Loucy (cell line): ENCODE data around the gene GPHA2.

Experiments
- H2AFZ ChIP-seq: fragments of 200-600 bp; sonication (generic); 2 replicates; pipeline ENCODE4 v1.6.0; 2016; ENCODE audit warnings: antibody characterized with exemption, mild to moderate bottlenecking, low read length, moderate library complexity
- H3F3A ChIP-seq: fragments of 200-600 bp; 2 replicates; pipeline ENCODE4 v1.6.0; 2016; ENCODE audit warnings: antibody characterized with exemption, low read depth, mild to moderate bottlenecking
- H3K27me3 ChIP-seq: fragments of 200-600 bp; sonication (generic); 2 replicates; pipeline ENCODE4 v1.6.1; 2014; ENCODE audit warnings: low read length, mild to moderate bottlenecking; ENCODE audit not compliant: insufficient read depth, poor library complexity, severe bottlenecking
- H3K36me3 ChIP-seq: fragments of 200-600 bp; sonication (generic); 2 replicates; pipeline ENCODE4 v1.6.1; 2016; ENCODE audit warnings: low read length; ENCODE audit not compliant: insufficient read depth
- H3K4me1 ChIP-seq: fragments of 200-600 bp; sonication (generic); 2 replicates; pipeline ENCODE4 v1.5.1; 2014; ENCODE audit warnings: low read length, mild to moderate bottlenecking; ENCODE audit not compliant: insufficient read depth, poor library complexity, severe bottlenecking
- H3K4me2 ChIP-seq: fragments of 200-600 bp; sonication (generic); 2 replicates; pipeline ENCODE4 v1.6.0; 2014; ENCODE audit warnings: antibody characterized with exemption, low read length, low read depth, mild to moderate bottlenecking; ENCODE audit not compliant: poor library complexity, severe bottlenecking
- H3K4me3 ChIP-seq: fragments of 200-600 bp; sonication (generic); 2 replicates; pipeline ENCODE4 v1.5.1; 2014; ENCODE audit warnings: low read length, mild to moderate bottlenecking, mixed read lengths; ENCODE audit not compliant: poor library complexity, severe bottlenecking
- H3K79me2 ChIP-seq: fragments of 200-600 bp; sonication (generic); 2 replicates; pipeline ENCODE4 v1.6.1; 2014; ENCODE audit warnings: low read length; ENCODE audit not compliant: insufficient read depth
- H3K9ac ChIP-seq: fragments of 200-600 bp; sonication (generic); 2 replicates; pipeline ENCODE4 v1.6.0; 2014; ENCODE audit warnings: mild to moderate bottlenecking, low read depth, low read length, moderate library complexity; ENCODE audit not compliant: poor library complexity, severe bottlenecking
- H3K9me2 ChIP-seq: fragments of 200-600 bp; sonication (generic); replicated peaks from 2 replicates; pipeline ENCODE4 v1.6.1; 2016; ENCODE audit warnings: low read depth, low read length, mixed read lengths
- H3K9me3 ChIP-seq: fragments of 200-600 bp; sonication (generic); 2 replicates; pipeline ENCODE4 v1.6.1; 2014; ENCODE audit warnings: mild to moderate bottlenecking, antibody characterized with exemption, low read length, low read depth; ENCODE audit not compliant: insufficient read depth
- H4K20me1 ChIP-seq: fragments of 200-600 bp; sonication (generic); 2 replicates; pipeline ENCODE4 v1.6.0; 2014; ENCODE audit warnings: antibody characterized with exemption, low read length, mild to moderate bottlenecking; ENCODE audit not compliant: insufficient read depth, poor library complexity, severe bottlenecking
- EZH2phosphoT487 ChIP-seq: fragments of 200-600 bp; IDR thresholded peaks from 2 replicates; pipeline ENCODE4 v1.6.1; 2018; ENCODE audit warnings: antibody characterized with exemption, mild to moderate bottlenecking, moderate library complexity, borderline replicate concordance
- TF ChIP-seq, protein P1 (sequence below): fragments of 200-600 bp; sonication (generic); conservative IDR thresholded peaks from 2 replicates; pipeline ENCODE4 v1.5.1; 2014; ENCODE audit warnings: mild to moderate bottlenecking, antibody characterized with exemption, low read length

Gene GPHA2

DNA sequence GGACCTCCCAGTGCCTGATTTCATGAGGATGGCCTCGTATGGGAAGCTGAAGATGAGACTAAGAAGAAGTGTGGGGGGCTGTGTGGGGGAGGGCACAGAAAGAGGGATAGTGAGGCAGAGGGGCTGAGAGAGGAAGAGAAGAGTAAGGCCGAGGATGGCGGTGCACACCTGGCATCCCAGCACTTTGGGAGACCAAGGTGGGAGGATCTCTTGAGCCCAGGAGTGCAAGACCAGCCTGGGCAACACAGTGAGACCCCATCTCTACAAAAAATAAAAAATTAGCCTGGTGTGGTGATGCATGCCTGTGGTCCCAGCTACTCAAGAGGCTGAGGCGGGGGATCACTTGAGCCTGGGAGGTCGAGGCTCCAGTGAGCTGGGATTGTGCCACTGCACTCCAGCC is 43.8 kb downstream of the GPHA2 start:
- Histone ChIP-seq H3K9me2 (no peaks in the 10 kb centered on the region), H3K4me3 (no peak overlapping the region), H3K4me1 (peaks cover 11% of the 10 kb centered on the region), H3F3A (no peaks in the 10 kb centered on the region), H4K20me1 (no peaks in the 10 kb centered on the region), H3K4me2 (no peak overlapping the region), H3K27me3 (no peaks in the 10 kb centered on the region), H3K9ac (no peak overlapping the region), H3K79me2 (no peaks in the 10 kb centered on the region), H2AFZ (no peak overlapping the region), H3K9me3 (no peaks in the 10 kb centered on the region), H3K36me3 (no peaks in the 10 kb centered on the region)
- no peak for TF ChIP-seq EZH2phosphoT487
- TF ChIP-seq, protein P1, sequence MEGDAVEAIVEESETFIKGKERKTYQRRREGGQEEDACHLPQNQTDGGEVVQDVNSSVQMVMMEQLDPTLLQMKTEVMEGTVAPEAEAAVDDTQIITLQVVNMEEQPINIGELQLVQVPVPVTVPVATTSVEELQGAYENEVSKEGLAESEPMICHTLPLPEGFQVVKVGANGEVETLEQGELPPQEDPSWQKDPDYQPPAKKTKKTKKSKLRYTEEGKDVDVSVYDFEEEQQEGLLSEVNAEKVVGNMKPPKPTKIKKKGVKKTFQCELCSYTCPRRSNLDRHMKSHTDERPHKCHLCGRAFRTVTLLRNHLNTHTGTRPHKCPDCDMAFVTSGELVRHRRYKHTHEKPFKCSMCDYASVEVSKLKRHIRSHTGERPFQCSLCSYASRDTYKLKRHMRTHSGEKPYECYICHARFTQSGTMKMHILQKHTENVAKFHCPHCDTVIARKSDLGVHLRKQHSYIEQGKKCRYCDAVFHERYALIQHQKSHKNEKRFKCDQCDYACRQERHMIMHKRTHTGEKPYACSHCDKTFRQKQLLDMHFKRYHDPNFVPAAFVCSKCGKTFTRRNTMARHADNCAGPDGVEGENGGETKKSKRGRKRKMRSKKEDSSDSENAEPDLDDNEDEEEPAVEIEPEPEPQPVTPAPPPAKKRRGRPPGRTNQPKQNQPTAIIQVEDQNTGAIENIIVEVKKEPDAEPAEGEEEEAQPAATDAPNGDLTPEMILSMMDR, result no peak

DNA sequence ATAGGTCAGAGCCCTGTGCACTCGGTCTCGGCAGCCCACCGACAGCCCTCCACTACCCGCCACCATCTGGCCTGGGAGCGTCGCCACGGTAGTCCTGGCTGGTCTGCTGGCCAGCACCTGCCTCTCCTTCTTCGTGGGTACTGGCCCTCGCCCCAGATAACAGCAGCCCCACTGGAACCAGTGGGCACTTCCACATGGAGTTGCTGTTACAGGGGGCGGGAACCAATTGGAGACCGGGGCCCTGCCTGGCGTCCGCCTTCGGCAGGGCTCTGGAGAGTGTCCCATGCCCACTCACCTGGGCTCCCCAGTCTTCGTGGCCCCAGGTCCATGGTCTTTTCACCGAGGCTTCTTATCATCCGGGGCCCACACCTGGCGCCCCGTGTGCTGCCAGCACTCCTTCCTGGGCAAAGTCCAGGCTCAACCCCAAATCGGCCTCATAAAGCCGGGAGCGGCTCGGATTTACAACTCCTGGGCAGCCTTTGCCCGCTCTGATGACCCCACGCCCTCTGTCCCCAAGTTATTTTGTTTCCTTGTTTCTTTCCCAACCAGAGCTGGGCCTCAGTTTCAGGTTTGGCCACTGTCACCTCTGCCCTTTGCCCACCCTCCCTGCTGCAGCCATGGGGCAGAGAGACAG is 44.4 kb downstream of the GPHA2 start:
- no peak overlapping the region for H2AFZ ChIP-seq

DNA sequence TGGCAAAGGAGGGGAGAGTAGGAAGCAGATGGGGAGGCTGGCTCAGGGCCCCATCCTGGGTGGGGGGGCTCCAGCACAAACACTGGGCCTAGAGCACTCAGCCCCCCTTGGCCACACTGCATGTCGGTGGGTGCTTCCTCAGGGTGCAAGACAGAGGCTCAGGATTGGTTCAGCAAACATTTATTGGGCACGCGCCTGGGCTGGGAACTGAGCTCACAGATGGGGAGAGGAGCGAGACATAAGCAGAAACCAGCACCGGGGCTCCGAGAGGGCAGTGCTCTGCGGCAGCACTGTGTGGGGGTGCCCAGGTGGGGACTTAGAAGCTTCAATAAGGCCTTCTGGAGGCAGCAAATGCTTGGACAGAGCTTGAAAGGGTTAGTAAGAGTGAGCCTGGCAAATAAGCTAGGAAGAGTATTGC is 45.2 kb downstream of the GPHA2 start:
- H3F3A ChIP-seq, result no peaks in the 10 kb centered on the region
- H2AFZ ChIP-seq, result no peak overlapping the region
- no peak overlapping the region for H3K4me2 ChIP-seq
- peaks cover 11% of the 10 kb centered on the region for H3K4me1 ChIP-seq
- H3K79me2 ChIP-seq, result no peaks in the 10 kb centered on the region
- H4K20me1 ChIP-seq, result no peaks in the 10 kb centered on the region
- TF ChIP-seq EZH2phosphoT487, result no peak
- TF ChIP-seq, protein P1, result no peak
- no peak overlapping the region for H3K9ac ChIP-seq
- H3K9me2 ChIP-seq, result no peaks in the 10 kb centered on the region
- no peaks in the 10 kb centered on the region for H3K36me3 ChIP-seq
- H3K27me3 ChIP-seq, result no peaks in the 10 kb centered on the region
- H3K4me3 ChIP-seq, result no peak overlapping the region
- no peaks in the 10 kb centered on the region for H3K9me3 ChIP-seq

More for the DNA sequence above, 44.4 kb downstream of the GPHA2 start:
- Histone ChIP-seq H3K9me2 (no peaks in the 10 kb centered on the region), H3K4me2 (no peak overlapping the region), H3K9me3 (no peaks in the 10 kb centered on the region), H3K4me3 (no peak overlapping the region), H3K27me3 (no peaks in the 10 kb centered on the region), H3K9ac (no peak overlapping the region), H4K20me1 (no peaks in the 10 kb centered on the region), H3K79me2 (no peaks in the 10 kb centered on the region), H3K36me3 (no peaks in the 10 kb centered on the region), H3K4me1 (peaks cover 11% of the 10 kb centered on the region), H3F3A (no peaks in the 10 kb centered on the region)
- TF ChIP-seq, protein P1, result no peak
- no peak for TF ChIP-seq EZH2phosphoT487
